HepG2 (cell line): Measurements from ENCODE around the gene LSM14B.

Source experiments
- CREB1 ChIP-seq, 2 experiments: fragments of 450-650 bp in 1 of 2; IDR thresholded peaks; 2 replicates each; pipeline ENCODE4 v1.6.1; 2016 to 2017; ENCODE audit warnings: control low read depth in 1 of 2, mild to moderate bottlenecking in 1 of 2, missing compliant biosample characterization in 1 of 2, missing genetic modification characterization in 1 of 2
- MAZ ChIP-seq, 2 experiments: sonication (generic) in 1 of 2; formaldehyde crosslinking in 1 of 2; IDR thresholded peaks; 2 replicates each; pipeline versions ENCODE4 v1.5.0 to v1.6.1; 2012 to 2020; ENCODE audit warnings: low read depth in 2 of 2, mild to moderate bottlenecking in 2 of 2, borderline replicate concordance in 1 of 2, improper control_type of control experiment in 1 of 2, low read length in 1 of 2, missing genetic modification reagents in 1 of 2, moderate library complexity in 1 of 2
- NKX3-1 ChIP-seq: sonication (generic); formaldehyde crosslinking; IDR thresholded peaks from 2 replicates; pipeline ENCODE4 v1.5.0; 2020; ENCODE audit warnings: missing genetic modification reagents
- ZNF335 ChIP-seq: sonication (generic); formaldehyde crosslinking; IDR thresholded peaks from 2 replicates; pipeline ENCODE4 v1.4.0; 2020; ENCODE audit warnings: missing genetic modification reagents
- ZNF747 ChIP-seq: sonication (generic); formaldehyde crosslinking; IDR thresholded peaks from 2 replicates; pipeline ENCODE4 v1.8.1; 2023; ENCODE audit warnings: missing genetic modification reagents, mild to moderate bottlenecking, borderline replicate concordance
- TF ChIP-seq, protein P1 (sequence below): sonication (generic); formaldehyde crosslinking; IDR thresholded peaks from 2 replicates; pipeline ENCODE4 v1.5.0; 2020; ENCODE audit warnings: mild to moderate bottlenecking, missing genetic modification reagents, moderate library complexity
- TF ChIP-seq, protein P2 (sequence below): sonication (generic); formaldehyde crosslinking; IDR thresholded peaks from 2 replicates; pipeline ENCODE4 v1.8.1; 2023; ENCODE audit warnings: missing genetic modification reagents, inconsistent platforms, borderline replicate concordance

DNA sequence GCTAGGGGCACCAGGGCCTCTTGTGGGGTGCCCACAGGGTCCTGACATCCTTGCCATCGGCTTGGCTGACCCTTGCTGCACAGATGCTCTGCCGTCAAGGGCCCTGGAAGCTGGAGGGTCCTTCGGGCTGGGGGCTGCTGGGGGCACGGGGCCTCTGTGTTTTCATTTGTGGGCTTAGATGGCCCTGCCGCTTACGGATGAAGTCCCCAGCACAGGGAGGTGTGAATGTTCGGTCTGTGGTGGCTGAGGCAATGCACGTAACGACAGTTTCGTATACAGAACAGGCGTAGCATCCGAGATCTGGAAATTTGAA is 35.8 kb downstream of the LSM14B start:
- TF ChIP-seq, protein P1, sequence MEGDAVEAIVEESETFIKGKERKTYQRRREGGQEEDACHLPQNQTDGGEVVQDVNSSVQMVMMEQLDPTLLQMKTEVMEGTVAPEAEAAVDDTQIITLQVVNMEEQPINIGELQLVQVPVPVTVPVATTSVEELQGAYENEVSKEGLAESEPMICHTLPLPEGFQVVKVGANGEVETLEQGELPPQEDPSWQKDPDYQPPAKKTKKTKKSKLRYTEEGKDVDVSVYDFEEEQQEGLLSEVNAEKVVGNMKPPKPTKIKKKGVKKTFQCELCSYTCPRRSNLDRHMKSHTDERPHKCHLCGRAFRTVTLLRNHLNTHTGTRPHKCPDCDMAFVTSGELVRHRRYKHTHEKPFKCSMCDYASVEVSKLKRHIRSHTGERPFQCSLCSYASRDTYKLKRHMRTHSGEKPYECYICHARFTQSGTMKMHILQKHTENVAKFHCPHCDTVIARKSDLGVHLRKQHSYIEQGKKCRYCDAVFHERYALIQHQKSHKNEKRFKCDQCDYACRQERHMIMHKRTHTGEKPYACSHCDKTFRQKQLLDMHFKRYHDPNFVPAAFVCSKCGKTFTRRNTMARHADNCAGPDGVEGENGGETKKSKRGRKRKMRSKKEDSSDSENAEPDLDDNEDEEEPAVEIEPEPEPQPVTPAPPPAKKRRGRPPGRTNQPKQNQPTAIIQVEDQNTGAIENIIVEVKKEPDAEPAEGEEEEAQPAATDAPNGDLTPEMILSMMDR (CRISPR knock-in tag) = no peak
- TF ChIP-seq NKX3-1 (CRISPR knock-in tag) (no peak), ZNF335 (no peak), ZNF747 (CRISPR knock-in tag) (no peak), CREB1 (IDR thresholded peaks at IDR 0.05) (no peak), CREB1 (CRISPR knock-in tag; IDR thresholded peaks at IDR 0.05) (no peak), MAZ (IDR thresholded peaks at IDR 0.05; ENCODE audit: borderline replicate concordance, low read depth, low read length) (no peak), MAZ (CRISPR knock-in tag; IDR thresholded peaks at IDR 0.05; ENCODE audit: low read depth) (no peak)
- TF ChIP-seq, protein P2, sequence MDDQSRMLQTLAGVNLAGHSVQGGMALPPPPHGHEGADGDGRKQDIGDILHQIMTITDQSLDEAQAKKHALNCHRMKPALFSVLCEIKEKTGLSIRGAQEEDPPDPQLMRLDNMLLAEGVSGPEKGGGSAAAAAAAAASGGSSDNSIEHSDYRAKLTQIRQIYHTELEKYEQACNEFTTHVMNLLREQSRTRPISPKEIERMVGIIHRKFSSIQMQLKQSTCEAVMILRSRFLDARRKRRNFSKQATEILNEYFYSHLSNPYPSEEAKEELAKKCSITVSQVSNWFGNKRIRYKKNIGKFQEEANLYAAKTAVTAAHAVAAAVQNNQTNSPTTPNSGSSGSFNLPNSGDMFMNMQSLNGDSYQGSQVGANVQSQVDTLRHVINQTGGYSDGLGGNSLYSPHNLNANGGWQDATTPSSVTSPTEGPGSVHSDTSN = no peak
